ENCODE measurements around the gene ZNF682.
"Not testable (repeated sequence)": the region's sequence is repeated elsewhere in the genome, so short reads cannot be mapped to it uniquely, and the experiment has no call there.

- not testable (repeated sequence) for TF ChIP-seq CTCF (conservative IDR thresholded peaks at IDR 0.05); EZH2 (IDR thresholded peaks at IDR 0.05; ENCODE audit: low read depth)
Observed at GRCh38 chr19:20082232-20082833, 43.0 kb upstream of the ZNF682 start.
